Activated CD8-positive, alpha-beta memory T cell treated with anti-CD3 and anti-CD28 coated beads for 48 hours (primary cell): ENCODE measurements around the gene NTM.

Experiments used
- DNase-seq, 3 experiments: peaks; one replicate each; pipeline ENCODE4 v3.0.0-alpha.2; 2020; ENCODE audit warnings: low read depth in 2 of 3, low spot score in 2 of 3

Gene NTM

DNA sequence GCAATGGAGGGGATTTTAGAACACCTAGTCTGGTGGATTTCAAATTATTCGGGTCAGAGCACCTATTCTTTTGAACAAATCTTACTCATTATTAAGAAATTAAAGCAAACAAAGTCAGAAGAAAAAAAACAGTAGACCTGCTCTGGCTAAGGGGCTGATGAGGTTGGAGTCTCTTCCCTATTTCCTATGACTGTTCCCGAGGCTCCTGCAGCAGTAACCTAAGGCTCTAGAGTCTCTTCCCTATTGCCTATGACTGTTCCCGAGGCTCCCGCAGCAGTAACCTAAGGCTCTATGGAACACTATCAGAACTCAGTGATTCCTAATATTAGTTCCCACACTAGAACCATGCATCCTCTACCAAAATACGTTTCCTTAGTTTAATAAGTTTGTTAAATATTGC lies 607.9 kb downstream of the NTM start:
- no peak for DNase-seq

DNA sequence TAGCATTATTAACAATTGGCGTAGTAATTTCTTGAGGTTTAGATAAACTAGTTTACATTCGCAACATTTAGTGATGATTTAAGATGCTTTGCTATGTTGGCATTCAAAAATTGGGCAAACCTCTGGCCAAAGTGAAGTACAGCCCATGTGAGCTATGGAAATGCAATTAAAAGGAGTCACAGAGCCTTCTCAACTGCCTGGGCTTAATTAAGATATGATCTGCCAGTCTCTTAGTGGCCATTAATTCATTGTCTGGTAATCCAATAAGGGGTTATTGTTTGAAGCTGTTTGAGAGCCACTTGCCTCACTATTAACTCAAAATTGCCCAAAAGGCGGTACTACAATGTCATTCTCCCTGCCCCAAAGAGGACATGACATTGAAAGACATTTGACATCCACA lies 608.9 kb downstream of the NTM start:
- DNase-seq: no peak

DNA sequence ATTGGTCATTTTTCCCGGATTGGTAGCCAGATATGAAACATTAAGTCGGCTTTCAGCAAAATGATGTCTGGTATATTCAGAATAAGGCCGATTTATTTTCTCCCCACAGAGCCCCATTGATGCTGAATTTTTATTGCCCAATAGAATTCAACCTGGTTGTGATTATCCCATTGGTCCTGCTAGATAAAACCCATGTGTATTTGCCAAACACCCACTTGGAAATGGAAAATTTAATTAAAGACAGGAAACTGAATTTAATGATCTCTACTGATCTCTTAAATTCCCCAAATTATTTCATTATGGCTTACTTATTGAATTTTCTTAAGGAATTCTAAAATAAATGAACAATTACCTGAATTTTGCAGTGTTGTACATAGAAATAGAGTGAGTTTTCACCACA lies 609.8 kb downstream of the NTM start:
- no peak for DNase-seq

DNA sequence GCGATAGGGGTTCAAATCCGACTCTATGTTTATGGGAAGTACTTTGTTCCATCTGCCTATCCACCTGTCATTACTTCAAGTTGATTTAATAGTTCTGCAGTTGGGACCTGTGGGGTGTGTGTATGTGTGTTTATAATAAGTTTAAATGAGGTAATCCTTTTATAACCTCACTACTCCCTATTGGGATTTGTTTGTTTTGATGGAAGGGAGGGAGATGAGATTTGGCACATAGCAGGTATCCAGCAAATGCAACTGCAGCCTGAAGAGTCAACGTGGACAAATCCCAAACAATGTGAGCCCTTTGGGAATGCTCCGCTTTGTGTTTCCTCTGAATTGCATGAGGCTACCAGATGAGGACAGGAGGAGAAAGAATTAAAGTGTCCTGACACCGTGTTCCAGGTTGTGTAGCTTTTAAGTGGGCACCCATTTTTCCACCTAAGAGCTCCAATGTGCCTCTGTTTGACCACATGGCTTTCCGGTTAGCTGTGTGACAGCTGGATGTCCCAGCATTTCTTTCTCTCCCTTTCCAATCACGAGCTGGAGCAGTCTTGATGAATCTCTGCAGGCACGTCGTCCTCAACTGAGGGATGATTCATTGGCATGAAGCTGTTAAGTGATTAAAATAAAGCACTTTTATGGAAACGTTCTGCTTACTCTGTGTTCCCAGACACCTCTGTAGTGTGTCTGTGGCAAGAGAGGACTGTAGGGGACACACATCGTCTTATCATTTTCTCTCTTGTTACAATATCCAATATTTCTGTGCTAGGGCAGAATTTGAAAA lies 610.7 kb downstream of the NTM start:
- no peak for DNase-seq

DNA sequence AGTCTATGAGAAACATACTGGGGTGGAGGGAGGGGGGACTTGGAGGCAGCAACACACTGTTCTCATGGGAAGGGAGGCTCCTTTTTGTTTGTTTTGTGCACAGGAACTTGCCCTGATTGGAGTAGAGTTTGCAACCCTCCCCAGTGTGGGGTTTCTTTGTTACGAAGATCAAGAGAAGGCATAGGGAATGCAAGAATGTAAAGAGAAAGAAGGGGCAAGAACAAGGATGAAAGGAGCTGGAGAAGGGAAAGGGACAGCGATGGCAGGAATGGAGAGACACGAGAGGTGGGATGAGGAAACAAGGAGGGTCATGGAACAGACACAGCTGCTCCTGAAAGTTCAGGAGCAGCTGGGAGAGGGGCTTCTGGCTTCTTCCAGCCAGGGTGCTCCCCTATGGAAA lies 611.7 kb downstream of the NTM start:
- no peak for DNase-seq

DNA sequence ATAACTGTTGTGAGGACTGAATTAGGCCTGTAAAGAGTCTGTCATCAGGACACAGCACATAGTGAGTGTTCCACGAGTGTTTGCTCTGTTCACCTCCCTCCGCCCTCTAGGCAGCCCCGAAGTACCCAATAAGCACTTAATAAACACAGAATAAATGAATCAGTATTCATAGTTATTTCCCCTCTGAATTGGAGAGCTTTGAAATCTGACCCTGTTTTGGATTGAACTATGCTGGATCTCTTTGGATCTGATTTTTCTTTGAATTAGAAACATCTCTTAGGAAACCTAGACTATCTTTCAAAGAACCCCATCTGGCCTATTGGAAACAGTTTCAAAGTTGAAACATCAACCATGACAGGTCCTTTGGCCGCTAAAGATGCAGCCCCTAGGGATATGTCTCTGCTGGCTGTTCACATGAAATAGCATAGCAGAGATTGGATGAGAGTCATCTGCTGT lies 615.5 kb downstream of the NTM start:
- no peak for DNase-seq

DNA sequence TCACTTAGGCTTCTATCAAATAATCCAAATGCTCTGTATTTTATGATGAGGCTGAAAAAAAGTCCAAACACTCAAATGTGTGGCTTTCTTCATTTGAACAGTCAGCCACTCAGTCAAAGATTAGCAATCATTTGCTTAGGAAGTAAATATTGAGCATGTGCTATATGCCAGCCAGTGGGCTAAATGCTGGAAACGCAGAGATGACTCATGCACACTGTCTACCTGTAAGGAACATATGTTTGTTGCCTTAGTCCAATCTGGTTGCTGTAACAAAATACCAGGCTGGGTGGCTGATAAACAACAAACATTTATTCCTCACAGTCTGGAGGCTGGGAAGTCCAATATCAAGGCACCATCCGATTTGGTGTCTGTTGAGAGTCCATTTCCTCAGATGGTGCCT lies 617.3 kb downstream of the NTM start:
- no peak for DNase-seq

DNA sequence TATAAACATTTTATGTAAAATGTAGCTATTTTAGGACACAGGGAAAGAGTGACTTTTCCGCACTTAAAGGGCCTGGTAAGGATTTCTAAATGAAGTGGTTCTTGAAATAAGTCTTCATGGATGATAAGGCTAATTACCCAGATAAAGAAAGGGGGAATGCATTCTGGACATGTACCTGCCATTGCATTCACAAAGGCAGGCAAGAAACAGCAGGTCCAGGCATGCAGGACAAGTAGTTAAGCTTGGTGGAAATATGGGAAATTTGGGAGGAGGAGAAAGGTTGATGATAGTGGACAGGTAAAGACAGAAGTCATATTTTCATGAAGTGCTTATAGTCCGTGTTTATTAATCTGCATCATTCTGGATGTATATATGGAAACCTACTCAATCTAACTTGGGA lies 621.2 kb downstream of the NTM start:
- no peak for DNase-seq

DNA sequence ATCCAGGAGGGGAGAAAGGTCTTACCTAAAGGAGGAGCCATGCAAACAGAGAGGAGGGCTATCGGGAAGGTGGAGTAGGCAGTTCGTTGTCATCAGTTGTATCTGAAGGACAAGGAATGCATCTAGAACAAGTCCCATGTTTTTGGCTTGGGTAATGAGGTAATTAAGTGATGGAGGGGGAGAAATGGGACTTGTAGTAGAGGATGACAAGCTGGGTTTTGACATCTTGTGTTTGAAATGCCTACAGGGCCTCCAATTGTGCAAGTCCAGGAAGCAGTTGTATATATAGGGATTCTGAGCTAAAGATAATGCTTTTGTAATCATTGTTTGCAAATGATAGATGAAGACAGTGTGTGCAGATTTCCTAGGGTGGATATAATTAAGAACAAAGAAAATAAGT lies 622.8 kb downstream of the NTM start:
- DNase-seq: no peak

DNA sequence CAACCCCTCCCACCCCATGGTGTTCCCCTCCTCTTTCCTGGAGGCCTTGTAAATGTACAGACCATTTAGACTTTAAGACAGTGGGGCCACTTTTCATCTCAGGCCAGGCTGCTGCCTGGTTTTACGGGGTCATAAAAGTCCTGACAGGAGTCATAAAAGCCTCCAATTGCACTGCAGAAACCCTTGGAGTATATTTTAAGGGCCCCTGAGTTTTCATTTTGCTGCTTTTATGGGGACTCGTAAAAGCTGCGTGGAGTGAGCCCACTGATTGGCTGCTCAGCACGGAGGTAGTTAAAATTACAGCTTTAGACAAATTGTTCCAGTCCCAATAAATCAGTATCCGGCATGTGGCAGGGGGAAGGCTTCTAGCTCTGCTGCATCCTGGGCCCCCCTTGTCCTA lies 627.6 kb downstream of the NTM start:
- DNase-seq: no peak

DNA sequence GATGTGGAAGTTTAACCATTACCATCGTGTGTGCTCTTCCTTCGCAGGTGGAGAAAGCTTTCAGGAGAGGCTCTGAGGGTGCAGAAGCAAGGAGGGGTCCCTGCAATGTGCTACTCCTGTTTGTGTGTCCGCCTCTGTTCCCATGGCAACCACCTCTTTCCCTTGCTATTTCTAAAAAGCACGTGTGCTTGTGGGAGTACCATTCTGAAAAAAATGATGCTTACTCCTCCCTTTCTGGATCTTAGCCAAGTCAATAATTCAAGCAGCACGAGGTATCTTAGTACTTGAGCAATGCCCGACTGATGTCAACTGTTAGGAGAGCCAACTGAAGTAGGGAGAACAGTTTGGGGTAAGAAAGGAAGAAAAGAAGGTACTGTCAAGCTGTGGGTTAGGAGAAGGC lies 628.7 kb downstream of the NTM start:
- no peak for DNase-seq

DNA sequence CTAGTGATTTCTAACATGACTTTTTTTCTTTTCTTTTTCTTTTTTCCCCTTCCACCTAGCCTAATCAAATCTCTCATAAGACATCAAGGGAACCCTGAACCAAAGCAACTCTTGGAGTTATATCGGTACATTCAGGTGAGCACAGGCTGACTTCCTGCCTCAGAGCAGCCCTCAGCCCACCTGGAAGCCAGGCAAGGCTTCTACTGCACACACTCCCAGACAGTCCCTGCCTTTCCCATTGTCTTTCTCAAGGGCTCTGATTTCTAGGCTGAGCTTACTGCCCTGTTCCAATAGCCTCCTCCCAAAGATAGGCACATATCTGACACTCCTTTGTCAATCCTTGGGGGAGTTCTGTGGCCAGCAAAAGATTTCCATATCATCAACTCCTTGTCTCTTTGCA lies 629.5 kb downstream of the NTM start:
- DNase-seq: no peak

DNA sequence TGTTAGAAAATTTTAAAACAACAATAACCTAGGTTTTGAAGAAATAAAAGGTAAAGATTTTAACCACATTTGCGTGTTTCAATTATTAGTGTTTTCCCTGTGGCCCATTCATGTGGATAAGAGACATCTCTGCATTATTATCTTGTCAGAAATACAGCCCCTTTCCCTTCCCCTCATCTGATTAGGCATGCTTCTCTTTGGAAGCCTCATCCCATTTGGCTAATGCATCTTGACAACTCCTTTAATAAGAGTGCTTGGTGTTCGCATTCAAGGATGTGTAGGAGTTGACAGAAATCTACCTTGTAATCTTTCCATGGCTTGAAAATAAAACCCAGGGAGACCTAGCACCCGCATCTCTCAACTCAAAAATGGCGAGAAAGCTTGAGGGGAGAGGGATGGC lies 635.5 kb downstream of the NTM start:
- DNase-seq: no peak

DNA sequence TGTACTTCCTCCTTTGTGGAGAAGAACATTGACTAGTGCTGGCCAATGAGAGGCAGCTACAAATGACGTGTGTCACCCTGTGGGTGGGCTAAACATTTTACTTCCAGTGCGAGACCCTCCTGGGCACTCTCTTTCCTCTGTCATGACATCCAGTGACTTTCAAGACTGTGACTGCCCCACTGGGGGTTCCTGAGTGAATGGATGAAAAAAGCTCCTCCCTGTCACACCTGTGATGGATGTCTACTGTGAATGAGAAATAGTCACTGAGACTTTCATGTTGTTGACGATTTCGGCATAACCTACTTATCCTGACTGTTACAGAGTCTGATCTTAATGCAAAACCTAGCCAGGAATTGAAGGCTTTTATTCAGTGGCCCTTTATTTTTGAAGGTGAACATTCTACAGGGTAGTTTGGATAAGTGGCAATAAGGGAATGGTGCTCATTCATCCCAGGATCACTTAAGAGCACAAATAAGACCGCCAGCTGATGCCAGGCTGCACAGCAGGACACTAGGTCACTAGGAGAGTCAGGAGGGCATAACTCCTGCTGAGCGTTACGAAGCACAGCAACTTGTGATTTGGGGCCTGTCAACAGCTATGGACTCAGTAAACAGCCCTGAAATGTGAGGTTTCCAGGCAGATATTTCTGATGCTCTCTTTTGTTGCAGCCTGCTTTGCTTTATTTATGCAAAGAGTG lies 636.6 kb downstream of the NTM start:
- no peak for DNase-seq

DNA sequence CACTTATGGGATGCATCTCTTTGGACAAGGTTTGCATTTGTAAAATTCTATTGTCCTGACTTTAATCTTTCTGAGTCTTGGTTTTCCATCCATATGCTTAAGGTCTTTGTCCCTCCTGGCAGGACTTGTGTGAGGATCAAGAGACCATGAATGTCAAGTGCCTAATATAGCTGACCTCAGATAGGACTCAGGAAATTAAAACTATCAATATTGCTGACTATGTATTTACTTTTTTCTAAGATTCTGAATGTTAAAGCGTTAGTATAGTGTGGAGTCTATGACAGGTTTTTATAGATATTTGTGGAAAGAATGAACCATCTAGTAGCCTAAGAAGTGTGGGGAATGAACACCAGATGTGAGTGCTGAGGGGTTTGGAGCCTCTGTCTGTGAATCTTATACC lies 637.8 kb downstream of the NTM start:
- DNase-seq: no peak

DNA sequence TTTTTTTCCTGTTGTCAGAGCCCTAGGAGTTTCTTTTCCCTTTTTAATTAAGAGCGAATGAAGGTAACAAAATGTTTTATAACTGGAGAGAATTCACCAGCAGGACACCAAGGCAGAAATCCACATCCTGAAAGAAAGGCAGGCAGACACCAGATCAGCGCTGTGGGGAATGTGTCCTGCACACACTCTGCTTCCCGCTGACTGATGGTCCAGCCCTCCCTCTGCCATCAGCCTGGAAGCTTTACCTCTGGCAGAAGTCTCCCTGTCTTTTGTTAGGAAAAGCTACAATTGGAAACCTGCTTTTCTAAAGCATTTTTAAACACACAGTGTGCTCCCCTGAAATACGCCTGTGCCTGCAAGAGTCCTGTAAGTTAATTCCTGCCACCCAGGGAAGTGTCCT lies 638.5 kb downstream of the NTM start:
- DNase-seq: no peak

DNA sequence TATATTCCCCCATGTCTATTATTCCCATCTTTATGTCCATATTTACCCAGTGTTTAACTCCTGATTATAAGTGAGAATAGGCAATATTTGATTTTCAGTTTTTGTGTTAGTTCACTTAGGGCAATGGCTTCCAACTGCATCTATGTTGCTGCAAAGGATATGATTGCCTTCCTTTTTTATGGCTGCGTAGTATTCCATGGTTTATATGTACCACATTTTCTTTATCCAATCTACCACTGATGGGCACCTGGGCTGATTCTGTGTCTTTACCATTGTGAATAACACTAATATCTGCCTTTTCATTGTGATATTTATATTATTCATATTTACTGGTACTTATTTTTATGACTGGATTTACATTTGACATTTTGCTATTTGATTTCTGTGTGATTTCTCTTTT lies 649.6 kb downstream of the NTM start:
- DNase-seq: no peak

DNA sequence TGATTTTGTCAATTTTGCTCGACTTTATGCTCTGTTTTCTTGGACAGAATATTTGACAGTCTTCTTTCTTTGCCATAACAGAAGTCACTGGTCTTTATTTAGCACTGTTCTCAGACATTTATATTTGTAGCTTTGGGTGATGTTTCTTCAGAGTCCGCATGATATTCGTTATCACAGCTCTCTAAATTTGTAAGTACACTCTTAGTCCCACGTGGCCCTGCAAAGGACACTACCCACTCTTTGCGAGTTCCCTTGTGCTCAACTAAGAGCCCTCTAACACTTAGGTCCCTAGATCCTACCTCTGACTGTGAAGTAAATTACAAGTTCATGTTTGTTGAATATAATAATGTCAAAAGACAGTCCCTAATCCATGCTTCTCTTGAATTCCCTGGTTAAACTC lies 651.9 kb downstream of the NTM start:
- no peak for DNase-seq

DNA sequence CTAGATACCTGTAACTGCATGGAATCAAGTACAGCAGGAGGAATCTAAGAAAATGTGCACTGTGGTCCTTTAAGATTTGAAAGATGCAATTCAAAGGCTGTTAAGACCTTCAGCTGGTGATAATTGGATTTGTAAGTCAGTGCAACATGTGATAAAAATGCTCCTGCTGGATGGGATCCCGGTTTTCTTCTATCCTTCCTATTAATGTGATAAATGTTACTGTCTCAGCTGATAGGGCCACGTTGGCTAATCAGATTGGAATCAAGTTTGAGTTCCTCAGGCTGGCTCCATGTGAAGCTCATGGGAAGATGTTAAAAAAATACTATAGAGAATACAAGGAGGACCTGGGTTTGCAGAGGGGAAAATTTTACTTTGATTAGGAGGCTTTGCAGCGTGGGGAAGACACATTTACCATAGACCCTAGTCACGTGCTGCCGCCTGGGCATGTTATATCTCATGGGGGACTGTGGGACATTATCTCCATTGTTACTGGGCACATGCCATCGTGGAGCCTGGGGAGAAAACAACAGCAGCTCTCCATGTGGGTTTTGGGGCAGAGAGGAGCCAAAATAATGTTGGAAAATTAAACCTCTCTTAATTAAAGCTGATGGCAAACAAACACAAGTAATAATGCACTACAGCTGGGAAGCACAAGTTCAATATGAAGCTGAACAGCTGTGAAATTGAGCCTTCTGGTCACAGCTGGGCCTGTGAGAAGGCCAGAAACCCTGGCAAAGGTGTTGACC lies 652.5 kb downstream of the NTM start:
- no peak for DNase-seq

DNA sequence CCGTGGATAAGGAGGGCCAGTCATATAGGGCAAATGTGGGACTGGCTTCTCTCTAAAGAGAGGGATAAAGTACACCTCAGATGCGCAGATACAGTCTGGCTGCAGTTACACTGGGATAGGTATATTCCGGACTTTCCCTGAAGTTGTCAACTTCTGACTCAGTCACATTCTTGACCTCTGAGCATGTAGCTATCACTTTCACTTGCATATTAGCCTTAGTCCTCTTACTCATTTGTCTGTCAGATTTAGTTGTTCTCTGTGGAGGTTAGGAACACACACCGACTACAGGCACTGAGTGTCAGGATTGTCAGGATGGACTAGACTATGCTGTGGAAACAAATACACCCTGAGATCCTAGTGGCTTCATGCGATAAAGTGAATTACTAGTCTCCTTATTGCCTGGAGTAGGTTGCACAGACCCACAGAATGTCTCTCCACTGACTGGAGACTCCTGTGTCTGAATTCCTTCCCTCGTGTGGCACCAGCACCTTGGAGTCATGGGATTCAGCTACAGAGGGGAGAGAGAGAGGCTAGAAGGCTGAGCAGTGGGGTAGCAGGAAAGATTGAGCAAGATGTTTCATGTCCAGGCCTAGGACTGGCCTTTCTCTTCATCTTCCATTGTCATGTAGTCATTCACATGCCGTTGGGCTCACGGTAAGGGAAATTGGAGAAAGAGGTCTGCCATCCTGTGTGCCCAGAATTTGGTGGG lies 654.3 kb downstream of the NTM start:
- no peak for DNase-seq

DNA sequence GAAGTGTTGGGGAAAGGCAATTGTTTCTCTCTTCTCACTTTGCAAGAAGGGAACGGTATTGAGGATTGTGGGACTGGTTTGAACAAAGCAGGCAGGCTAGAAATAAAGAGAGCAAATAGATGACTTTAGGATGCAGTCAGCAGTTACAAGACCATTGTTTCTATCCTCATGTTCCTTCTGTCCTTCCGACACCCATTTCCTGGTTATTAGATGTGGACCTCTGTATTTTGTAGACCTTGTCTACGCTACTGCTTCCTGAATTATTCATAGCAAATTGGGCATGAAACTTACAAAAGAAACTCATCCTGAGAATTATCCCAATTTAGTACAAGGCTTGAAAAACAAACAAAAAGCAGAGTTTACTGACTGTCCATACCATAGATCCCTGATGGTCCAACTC lies 656.3 kb downstream of the NTM start:
- no peak for DNase-seq
